Testis (tissue), 2 donors: Measurements from ENCODE around the gene SRCAP.

Experiments used
- CTCF ChIP-seq, 3 experiments: fragments of 450-650 bp in 2 of 3; fragments of 200-600 bp in 1 of 3; sonication (generic) in 1 of 3; IDR thresholded peaks; one replicate each; pipeline ENCODE4 v1.5.1; 2016 to 2019; ENCODE audit warnings: antibody characterized with exemption in 3 of 3, mild to moderate bottlenecking in 2 of 3, moderate library complexity in 1 of 3
- POLR2A ChIP-seq: fragments of 450-650 bp; IDR thresholded peaks from one replicate; pipeline ENCODE4 v1.6.1; 2017; ENCODE audit warnings: antibody characterized with exemption, mild to moderate bottlenecking, moderate library complexity

DNA sequence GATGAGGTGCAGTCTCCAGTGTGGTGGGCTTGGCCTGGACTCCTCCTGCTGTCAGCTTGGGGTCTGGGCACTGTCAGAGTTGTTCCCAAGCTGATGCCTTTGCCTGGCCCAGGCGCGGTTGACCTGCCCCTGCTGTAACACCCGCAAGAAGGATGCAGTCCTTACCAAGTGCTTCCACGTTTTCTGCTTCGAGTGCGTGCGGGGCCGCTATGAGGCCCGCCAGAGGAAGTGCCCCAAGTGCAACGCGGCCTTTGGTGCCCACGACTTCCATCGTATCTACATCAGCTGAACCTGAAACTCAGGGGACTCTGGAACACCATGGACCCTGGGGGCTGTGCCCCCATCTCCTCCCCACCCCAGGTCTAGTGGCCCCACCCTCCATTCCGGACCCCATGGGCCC, 74.9 kb downstream of the SRCAP start:
- no peak for TF ChIP-seq CTCF (IDR thresholded peaks at IDR 0.05)
- TF ChIP-seq POLR2A: no peak
